Liver (tissue), 9 donors: Measurements from ENCODE around the gene ZIC2. TPM values are rescaled to one million over a fixed set of nuclear protein-coding genes. Genes with fewer than 3 reads are reported as not detected.

Experiments
- DNase-seq: peaks from one replicate; pipeline ENCODE4 v3.0.0-alpha.2; 2017; ENCODE audit warnings: low spot score
- H3K27ac ChIP-seq, 2 donors: one replicate each; pipeline ENCODE4 v1.7.0; 2013; ENCODE audit warnings: inconsistent platforms in 2 of 2, low read length in 2 of 2, control low read depth in 1 of 2, low read depth in 1 of 2, mild to moderate bottlenecking in 1 of 2
- H3K27me3 ChIP-seq, 4 donors: one replicate each; pipeline versions ENCODE4 v1.6.1 to v1.7.0; 2013; ENCODE audit warnings: low read length in 3 of 4, inconsistent platforms in 1 of 4, mild to moderate bottlenecking in 1 of 4, moderate library complexity in 1 of 4; ENCODE audit not compliant: control insufficient read depth in 4 of 4, insufficient read depth in 4 of 4
- H3K36me3 ChIP-seq, 4 donors: one replicate each; pipeline versions ENCODE4 v1.6.1 to v1.7.0; 2013; ENCODE audit warnings: low read length in 3 of 4, mild to moderate bottlenecking in 3 of 4, low read depth in 1 of 4, moderate library complexity in 1 of 4; ENCODE audit not compliant: control insufficient read depth in 4 of 4, insufficient read depth in 3 of 4
- H3K4me1 ChIP-seq, 4 donors: one replicate each; pipeline versions ENCODE4 v1.6.1 to v1.7.0; 2013; ENCODE audit warnings: low read length in 3 of 4, mild to moderate bottlenecking in 3 of 4, moderate library complexity in 1 of 4; ENCODE audit not compliant: control insufficient read depth in 4 of 4, insufficient read depth in 4 of 4
- H3K4me3 ChIP-seq, 3 donors: one replicate each; pipeline versions ENCODE4 v1.6.1 to v1.7.0; 2013; ENCODE audit warnings: low read length in 3 of 3, control low read depth in 1 of 3, low read depth in 1 of 3, mild to moderate bottlenecking in 1 of 3
- H3K9ac ChIP-seq, 2 donors: one replicate each; pipeline ENCODE4 v1.7.0; 2013; ENCODE audit warnings: low read length in 2 of 2, mild to moderate bottlenecking in 2 of 2, moderate library complexity in 2 of 2, control low read depth in 1 of 2, low read depth in 1 of 2
- H3K9me3 ChIP-seq, 4 donors: one replicate each; pipeline versions ENCODE4 v1.6.1 to v1.7.0; 2013; ENCODE audit warnings: low read length in 3 of 4; ENCODE audit not compliant: control insufficient read depth in 4 of 4
- EGR1 ChIP-seq, 2 donors: IDR thresholded peaks; 2 replicates each; pipeline ENCODE4 v1.6.1; 2016 to 2018; ENCODE audit warnings: antibody characterized with exemption in 2 of 2, low read depth in 2 of 2
- FOXA1 ChIP-seq: IDR thresholded peaks from 2 replicates; pipeline ENCODE4 v1.6.1; 2016; ENCODE audit warnings: antibody characterized with exemption
- FOXA2 ChIP-seq: IDR thresholded peaks from 2 replicates; pipeline ENCODE4 v1.6.1; 2016; ENCODE audit warnings: antibody characterized with exemption
- GABPA ChIP-seq, 2 donors: IDR thresholded peaks in 1 of 2; conservative IDR thresholded peaks in 1 of 2; 2 replicates each; pipeline ENCODE4 v1.6.1; 2016; ENCODE audit warnings: antibody characterized with exemption in 2 of 2, mild to moderate bottlenecking in 1 of 2, moderate library complexity in 1 of 2
- HNF4A ChIP-seq, 2 donors: conservative IDR thresholded peaks; 2 replicates each; pipeline ENCODE4 v1.6.1; 2016; ENCODE audit warnings: antibody characterized with exemption in 2 of 2, mild to moderate bottlenecking in 2 of 2
- HNF4G ChIP-seq: IDR thresholded peaks from 2 replicates; pipeline ENCODE4 v1.6.1; 2016; ENCODE audit warnings: antibody characterized with exemption
- JUND ChIP-seq, 2 donors: IDR thresholded peaks; 2 replicates each; pipeline ENCODE4 v1.6.1; 2016; ENCODE audit warnings: antibody characterized with exemption in 2 of 2
- NR2F2 ChIP-seq: IDR thresholded peaks from 2 replicates; pipeline ENCODE4 v1.6.1; 2016; ENCODE audit warnings: antibody characterized with exemption
- RAD21 ChIP-seq, 2 donors: IDR thresholded peaks; 2 replicates each; pipeline ENCODE4 v1.6.1; 2016; ENCODE audit warnings: antibody characterized with exemption in 2 of 2, mild to moderate bottlenecking in 2 of 2
- RXRA ChIP-seq, 2 donors: IDR thresholded peaks; 2 replicates each; pipeline ENCODE4 v1.6.1; 2017 to 2018; ENCODE audit warnings: antibody characterized with exemption in 2 of 2, mild to moderate bottlenecking in 1 of 2
- SP1 ChIP-seq: IDR thresholded peaks from 2 replicates; pipeline ENCODE4 v1.6.1; 2018; ENCODE audit warnings: antibody characterized with exemption, mild to moderate bottlenecking
- TAF1 ChIP-seq: conservative IDR thresholded peaks from 2 replicates; pipeline ENCODE4 v1.6.1; 2016; ENCODE audit warnings: antibody characterized with exemption, mild to moderate bottlenecking
- YY1 ChIP-seq: IDR thresholded peaks from 2 replicates; pipeline ENCODE4 v1.6.1; 2016; ENCODE audit warnings: antibody characterized with exemption, mild to moderate bottlenecking
- WGBS: extraction: QIAGEN DNeasy Blood & Tissue Kit; methylation state at CpG from one replicate; pipeline ENCODE4 v1.1.7; 2013; 5-methylcytosine and 5-hydroxymethylcytosine counted together
- polyA plus RNA-seq, 2 donors: library from polyadenylated mRNA; stranded (reverse) in 1 of 2; unstranded in 1 of 2; fragments of 200-250 nt in 1 of 2; fragments of >200 nt in 1 of 2; fragmentation: Nextera tagmentation in 1 of 2; extraction: Ambion mirVana in 1 of 2; gene quantifications; one replicate each; pipeline versions ENCODE4 v1.2.1 to v1.2.3, GENCODE V29; 2013 to 2015
- total RNA-seq, 2 donors: library from RNA; depleted of rRNA; stranded (reverse); fragments of >200 nt; gene quantifications; one replicate each; pipeline ENCODE4 v1.2.3, GENCODE V29; 2014
- TF ChIP-seq, protein P1 (sequence below): IDR thresholded peaks from 2 replicates; pipeline ENCODE4 v1.6.1; 2016; ENCODE audit warnings: antibody characterized with exemption
- TF ChIP-seq, protein P2 (sequence below): IDR thresholded peaks from 2 replicates; pipeline ENCODE4 v1.6.1; 2016; ENCODE audit warnings: antibody characterized with exemption, mild to moderate bottlenecking
- TF ChIP-seq, protein P3 (sequence below): IDR thresholded peaks from 2 replicates; pipeline ENCODE4 v1.6.1; 2016; ENCODE audit warnings: antibody characterized with exemption
- donor health status: healthy.
- donor health status: healthy.
- donor health status: healthy.
- donor health status: healthy.
- donor health status: healthy.

Gene ZIC2
- total and polyA plus RNA-seq, 4 donors = not detected

DNA sequence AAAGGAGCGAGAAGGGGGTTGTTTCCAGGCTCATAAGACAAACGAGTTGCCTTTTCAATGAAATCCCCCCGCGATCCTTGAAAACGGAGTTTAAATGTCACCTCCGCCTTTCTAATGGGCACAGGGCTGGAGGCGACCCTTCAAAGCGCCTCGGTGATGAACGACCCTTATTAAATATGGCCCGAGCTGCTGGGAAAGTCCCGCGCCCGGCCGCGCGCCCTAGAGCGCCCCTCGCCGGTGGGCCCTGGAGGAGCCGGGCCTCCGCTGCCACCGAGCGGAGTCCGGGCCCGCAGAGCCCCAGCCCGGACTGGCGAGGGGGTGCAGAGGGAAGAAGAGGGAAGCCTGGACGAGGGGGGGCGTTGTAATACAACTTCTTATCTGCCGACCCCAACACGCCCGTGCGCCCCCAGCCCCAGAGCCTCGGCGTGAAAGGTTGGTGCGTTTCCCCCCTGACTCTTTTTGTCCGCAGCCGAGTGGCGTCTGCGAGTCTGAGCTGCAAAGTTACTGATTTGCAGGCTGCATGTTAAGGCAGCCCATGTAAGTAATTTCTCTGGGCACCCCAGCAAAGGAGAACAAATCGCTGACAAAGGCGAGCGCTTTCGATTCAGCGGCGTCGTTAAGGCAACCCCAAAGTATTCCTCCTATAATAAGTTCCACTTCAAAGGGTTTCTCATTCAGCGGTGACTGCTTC is 21.9 kb upstream of the ZIC2 start:
- 13% methylated on average over 49 of the region's 49 CpGs for WGBS
- peaks cover 12 to 25% (median 18%) of the 10 kb centered on the region in 4 donors for H3K4me1 ChIP-seq
- no peak overlapping the region for H3K9ac ChIP-seq
- H3K9me3 ChIP-seq = no peaks in the 10 kb centered on the region
- H3K27me3 ChIP-seq = peaks cover 3 to 36% (median 12%) of the 10 kb centered on the region in 4 donors
- peak overlapping the region in 1 of 3 donors; percentile 37 for H3K4me3 ChIP-seq
- no peak overlapping the region for H3K27ac ChIP-seq
- no peak for TF ChIP-seq FOXA2
- no peak for TF ChIP-seq HNF4A (conservative IDR thresholded peaks at IDR 0.05)
- TF ChIP-seq FOXA1 = no peak
- TF ChIP-seq JUND (IDR thresholded peaks at IDR 0.05) = no peak
- TF ChIP-seq GABPA (IDR thresholded peaks at IDR 0.05 in 1 of 2, conservative IDR thresholded peaks at IDR 0.05 in 1 of 2) = no peak
- TF ChIP-seq RAD21 (IDR thresholded peaks at IDR 0.05) = no peak
- TF ChIP-seq SP1 = no peak
- TF ChIP-seq NR2F2 = no peak
- TF ChIP-seq, protein P1, sequence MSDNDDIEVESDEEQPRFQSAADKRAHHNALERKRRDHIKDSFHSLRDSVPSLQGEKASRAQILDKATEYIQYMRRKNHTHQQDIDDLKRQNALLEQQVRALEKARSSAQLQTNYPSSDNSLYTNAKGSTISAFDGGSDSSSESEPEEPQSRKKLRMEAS = no peak
- no peak for TF ChIP-seq EGR1 (IDR thresholded peaks at IDR 0.05; ENCODE audit: low read depth in 2 of 2)
- no peak for DNase-seq
- H3K36me3 ChIP-seq = no peaks in the 10 kb centered on the region

DNA sequence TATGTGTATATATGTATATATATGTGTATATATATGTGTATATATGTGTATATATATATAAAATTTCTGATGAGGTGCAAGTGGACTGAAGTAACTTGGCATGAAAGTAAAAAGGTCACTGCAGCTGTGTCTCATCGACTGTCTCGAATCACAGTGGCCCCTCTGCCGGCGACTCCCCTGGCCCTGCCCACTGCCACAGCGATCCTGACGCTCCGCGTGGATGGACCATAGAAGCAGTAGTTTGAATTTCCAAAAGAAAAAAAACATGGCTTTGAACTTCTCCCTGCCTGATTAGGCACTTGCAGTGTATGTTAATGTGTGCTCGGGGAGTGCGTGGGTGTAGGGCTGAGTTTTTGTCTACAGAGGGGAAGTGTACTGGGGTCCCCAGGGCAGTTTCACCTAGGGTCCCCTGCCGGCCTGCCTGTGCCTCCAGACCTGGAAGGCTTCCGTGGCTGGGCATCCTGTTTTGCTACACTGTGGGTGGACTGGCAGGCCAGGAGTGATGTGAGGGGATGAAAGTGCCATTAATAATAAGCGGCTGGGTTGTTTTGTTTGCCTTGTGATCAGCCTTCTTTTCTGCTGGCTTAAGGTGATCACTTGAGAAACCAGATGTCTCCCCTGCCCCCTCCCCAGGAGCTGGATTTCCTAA is 20.8 kb upstream of the ZIC2 start:
- WGBS = 35% methylated on average over 13 of the region's 13 CpGs
- no peak overlapping the region for H3K9ac ChIP-seq
- no peak for TF ChIP-seq HNF4G
- TF ChIP-seq NR2F2 = no peak
- TF ChIP-seq RXRA (IDR thresholded peaks at IDR 0.05) = no peak
- TF ChIP-seq, protein P2, sequence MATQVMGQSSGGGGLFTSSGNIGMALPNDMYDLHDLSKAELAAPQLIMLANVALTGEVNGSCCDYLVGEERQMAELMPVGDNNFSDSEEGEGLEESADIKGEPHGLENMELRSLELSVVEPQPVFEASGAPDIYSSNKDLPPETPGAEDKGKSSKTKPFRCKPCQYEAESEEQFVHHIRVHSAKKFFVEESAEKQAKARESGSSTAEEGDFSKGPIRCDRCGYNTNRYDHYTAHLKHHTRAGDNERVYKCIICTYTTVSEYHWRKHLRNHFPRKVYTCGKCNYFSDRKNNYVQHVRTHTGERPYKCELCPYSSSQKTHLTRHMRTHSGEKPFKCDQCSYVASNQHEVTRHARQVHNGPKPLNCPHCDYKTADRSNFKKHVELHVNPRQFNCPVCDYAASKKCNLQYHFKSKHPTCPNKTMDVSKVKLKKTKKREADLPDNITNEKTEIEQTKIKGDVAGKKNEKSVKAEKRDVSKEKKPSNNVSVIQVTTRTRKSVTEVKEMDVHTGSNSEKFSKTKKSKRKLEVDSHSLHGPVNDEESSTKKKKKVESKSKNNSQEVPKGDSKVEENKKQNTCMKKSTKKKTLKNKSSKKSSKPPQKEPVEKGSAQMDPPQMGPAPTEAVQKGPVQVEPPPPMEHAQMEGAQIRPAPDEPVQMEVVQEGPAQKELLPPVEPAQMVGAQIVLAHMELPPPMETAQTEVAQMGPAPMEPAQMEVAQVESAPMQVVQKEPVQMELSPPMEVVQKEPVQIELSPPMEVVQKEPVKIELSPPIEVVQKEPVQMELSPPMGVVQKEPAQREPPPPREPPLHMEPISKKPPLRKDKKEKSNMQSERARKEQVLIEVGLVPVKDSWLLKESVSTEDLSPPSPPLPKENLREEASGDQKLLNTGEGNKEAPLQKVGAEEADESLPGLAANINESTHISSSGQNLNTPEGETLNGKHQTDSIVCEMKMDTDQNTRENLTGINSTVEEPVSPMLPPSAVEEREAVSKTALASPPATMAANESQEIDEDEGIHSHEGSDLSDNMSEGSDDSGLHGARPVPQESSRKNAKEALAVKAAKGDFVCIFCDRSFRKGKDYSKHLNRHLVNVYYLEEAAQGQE = no peak
- TF ChIP-seq, protein P1 = no peak
- no peak for TF ChIP-seq TAF1
- no peak for TF ChIP-seq SP1
- no peak for TF ChIP-seq YY1
- TF ChIP-seq, protein P3, sequence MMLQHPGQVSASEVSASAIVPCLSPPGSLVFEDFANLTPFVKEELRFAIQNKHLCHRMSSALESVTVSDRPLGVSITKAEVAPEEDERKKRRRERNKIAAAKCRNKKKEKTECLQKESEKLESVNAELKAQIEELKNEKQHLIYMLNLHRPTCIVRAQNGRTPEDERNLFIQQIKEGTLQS = no peak
- no peak for TF ChIP-seq GABPA (IDR thresholded peaks at IDR 0.05 in 1 of 2, conservative IDR thresholded peaks at IDR 0.05 in 1 of 2)
- TF ChIP-seq EGR1 (IDR thresholded peaks at IDR 0.05; ENCODE audit: low read depth in 2 of 2) = no peak
- no peak for TF ChIP-seq HNF4A (conservative IDR thresholded peaks at IDR 0.05)
- TF ChIP-seq FOXA2 = no peak
- TF ChIP-seq JUND (IDR thresholded peaks at IDR 0.05) = no peak
- peaks cover 12 to 22% (median 18%) of the 10 kb centered on the region in 4 donors for H3K4me1 ChIP-seq
- no peak for DNase-seq
- no peak overlapping the region for H3K27ac ChIP-seq
- no peaks in the 10 kb centered on the region for H3K36me3 ChIP-seq
- H3K9me3 ChIP-seq = no peaks in the 10 kb centered on the region
- no peak overlapping the region for H3K4me3 ChIP-seq
- H3K27me3 ChIP-seq = peaks cover 3 to 39% (median 15%) of the 10 kb centered on the region in 4 donors
